GM18526 (cell line): Measurements from ENCODE around the gene RCE1.

Experiments
- POLR2A ChIP-seq: IDR thresholded peaks from 3 replicates; pipeline ENCODE4 v1.6.1; 2011; ENCODE audit not compliant: insufficient read length; ENCODE audit errors: extremely low read depth

RCE1 gene

DNA sequence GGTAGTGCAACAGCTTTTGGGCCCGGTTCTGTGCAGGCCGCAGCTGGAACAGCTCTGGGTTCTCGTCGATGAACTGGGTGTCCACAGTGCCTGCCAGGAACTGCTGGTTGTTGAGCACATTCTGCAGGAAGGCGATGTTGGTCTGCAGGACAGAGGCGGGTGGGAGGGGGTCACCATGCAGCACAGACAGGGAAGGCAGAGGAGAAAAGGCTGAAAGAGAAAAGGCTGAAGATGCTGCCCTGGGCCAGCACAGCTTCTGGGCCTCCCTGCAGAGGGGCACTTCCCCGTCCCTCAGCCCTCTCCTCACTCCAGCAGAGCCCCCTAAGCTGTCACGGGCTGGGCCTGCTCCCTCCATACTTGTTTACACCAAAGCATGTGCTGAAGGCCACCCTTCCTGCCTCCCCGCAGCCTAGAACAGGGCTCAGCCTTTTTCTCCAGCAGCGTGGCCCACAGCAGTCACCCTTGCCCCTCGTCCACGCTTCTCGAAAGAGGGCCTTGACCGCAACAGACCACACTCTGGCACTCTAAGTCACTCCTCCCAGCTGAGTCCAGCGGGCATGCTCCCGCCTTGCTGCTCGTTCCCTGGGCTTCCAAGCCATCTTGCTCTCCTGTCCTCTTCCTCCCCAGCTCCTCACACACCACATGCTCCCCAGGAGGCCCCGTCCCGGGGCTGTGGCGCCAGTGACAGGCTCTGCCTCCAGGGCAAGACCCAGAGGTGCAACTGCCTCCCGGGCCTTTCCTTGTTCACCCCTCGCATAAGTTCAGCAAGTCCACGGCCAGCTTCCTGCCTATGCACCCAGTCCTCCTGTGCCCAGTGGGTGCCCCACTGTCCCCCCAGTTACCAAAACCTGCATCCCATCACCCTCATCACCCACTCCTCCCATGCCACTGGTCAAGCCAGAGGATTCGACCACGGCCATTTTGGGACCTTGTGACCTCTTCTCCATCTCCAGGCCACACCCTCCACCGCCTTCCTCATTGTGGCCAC lies 10.3 kb downstream of the RCE1 start:
- TF ChIP-seq POLR2A: no peak

DNA sequence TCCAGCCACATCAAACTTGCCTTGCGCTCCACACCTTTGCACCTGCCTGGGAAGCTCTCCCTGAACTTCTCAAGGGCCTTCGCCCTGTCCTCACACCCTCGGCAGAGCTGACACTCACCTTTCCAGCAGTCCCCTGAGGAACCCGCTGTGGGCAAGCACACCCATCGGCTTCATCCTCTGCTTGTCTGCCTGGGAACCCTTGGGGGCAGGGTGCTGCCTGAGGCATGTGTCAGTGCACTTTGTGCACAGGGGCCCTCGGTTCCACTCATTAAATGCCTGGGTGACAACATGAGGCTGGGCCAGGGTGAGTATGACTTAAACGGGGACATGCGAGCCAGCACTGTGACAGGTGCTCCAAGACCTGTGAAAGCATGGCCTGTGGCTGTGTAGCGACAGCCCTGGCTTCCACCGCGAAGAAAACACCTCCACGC lies 11.0 kb downstream of the RCE1 start:
- TF ChIP-seq POLR2A: no peak

DNA sequence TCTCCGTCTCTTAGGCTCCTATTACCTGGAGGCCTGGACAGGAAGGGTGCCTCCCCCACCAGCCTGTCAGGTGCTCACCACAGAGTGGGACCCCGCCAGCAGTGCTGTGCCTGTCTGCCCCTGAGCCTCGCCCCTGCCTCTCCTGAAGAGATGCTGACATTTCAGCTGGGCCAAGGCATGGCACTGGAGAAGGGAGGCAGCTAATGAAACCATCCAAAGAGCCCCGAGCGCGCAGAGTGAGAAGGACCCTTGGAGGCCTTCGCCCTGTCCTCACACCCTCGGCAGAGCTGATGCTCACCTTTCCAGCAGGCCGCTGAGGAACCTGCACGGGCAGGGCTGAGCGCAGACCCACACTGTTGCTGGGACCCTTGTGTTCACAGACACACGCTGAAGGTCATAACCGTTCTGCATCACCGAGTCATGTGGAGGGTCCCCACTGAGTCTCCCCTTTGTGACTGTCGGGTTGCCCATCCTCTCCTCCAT lies 11.5 kb downstream of the RCE1 start:
- no peak for TF ChIP-seq POLR2A

DNA sequence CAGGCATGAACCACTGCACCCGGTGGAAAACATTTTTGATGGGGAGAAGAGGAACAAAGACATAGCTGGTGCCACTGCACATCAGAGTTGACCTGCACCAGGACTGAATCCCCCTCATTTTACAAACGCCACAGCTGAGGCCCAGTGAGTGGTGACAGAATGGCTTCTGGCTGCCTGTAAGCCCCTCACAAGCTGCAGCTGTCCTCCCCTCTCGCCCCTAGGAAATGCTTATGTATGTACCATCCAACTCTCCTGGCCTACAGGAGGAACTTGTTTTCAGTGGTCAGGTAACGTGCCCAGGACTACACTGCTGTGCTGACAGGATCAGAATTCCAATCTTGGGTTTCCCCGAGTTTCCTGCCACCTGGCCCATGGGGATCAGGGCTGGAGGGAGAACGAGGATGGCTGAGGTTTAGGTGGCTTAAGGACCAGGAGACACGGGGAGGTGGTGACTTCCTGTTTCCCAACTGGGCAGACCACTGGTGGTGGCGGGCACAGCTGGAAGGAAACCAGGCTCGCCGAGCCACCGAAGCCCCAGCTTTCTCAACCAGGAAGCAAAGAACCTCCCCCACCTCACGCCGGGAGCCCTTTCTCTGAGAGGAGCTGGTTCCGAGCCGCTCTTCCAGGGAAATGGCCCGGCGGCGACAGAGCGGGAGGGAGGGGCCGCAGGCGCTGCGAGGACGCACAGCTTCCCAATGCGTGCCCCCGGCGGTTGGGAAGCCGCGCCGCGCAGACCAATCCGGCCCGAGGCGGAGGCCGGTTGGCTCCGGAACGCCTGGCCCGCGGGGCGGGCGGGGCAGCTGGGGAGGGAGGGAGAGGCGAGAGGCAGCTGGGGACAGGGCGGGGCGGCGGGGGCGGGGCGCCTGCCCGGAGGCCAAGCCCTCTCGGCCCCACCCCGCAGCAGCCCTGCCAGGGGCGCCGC lies 12.6 kb downstream of the RCE1 start:
- peak; percentile 86 for TF ChIP-seq POLR2A

DNA sequence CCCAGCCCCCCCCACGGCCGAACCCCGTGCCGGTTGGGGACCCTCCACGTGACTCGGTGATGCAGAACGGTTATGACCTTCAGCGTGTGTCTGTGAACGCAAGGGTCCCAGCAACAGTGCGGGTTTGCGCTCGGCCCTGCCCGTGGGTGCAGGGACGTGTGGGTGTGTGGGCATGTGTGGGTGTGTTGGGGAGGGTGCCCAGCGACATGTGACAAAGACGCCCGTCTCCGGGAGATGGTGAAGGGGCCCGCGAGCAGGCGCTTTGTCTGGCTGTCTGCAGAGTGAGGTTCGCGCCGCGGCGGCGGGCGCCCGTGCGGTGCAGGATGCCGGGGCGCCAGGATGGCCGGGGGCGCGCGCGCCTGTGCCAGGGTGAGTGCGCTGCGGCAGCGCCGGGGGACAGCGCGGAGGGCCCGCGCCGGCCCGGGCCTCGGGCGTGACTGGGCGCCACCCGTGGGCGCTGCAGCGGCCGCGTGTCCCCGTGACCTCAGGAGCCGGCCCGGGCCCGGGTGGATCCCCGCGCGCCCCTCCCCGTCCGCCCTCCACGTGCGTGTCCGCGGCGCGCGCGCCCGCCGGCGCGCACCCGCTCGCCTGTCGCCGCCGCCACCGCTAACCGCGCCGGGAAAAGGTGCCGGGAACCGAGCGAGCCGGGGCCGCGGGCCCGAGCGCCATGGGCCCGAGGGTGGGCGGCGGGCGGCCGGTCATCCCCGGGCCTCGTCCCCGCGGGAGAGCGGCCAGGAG lies 13.4 kb downstream of the RCE1 start, which contains the start of gene LRFN4:
Gene LRFN4, plus strand, starts transcription at position 569 of the 738 bp plus-strand sequence. CDS start 681 bp downstream, outside the sequence.
- TF ChIP-seq POLR2A: no peak

DNA sequence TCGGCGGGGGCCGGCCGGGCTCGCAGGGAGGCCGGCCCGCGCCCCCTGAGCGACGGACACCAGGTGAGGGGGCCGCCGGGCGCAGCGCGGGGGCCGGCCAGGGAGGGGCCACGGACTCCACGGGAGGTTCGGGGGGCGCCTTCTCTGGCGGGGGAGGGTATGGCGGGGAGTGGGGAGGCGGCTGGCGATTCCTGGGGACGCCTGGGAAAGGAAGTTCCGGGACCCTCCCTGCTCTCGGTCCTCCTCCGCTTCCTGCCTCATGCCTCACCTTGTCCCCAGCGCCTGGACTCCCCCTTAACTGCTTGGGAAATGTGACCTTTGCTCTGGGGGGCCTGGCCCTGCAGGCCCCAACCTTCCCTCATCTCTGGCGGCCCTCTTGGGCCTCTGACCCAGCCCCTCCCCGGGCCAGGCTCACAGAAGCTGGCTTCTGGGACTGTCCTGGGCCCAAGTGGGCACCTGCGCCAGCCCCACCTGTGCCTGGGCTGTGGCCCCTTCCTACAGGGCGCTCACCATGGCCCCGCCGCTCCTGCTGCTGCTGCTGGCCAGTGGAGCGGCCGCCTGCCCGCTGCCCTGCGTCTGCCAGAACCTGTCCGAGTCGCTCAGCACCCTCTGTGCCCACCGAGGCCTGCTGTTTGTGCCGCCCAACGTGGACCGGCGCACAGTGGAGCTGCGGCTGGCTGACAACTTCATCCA lies 14.1 kb downstream of the RCE1 start:
- no peak for TF ChIP-seq POLR2A

DNA sequence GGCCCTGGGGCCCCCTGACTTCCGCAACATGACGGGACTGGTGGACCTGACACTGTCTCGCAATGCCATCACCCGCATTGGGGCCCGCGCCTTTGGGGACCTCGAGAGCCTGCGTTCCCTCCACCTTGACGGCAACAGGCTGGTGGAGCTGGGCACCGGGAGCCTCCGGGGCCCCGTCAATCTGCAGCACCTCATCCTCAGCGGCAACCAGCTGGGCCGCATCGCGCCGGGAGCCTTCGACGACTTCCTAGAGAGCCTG lies 14.6 kb downstream of the RCE1 start:
- no peak for TF ChIP-seq POLR2A

DNA sequence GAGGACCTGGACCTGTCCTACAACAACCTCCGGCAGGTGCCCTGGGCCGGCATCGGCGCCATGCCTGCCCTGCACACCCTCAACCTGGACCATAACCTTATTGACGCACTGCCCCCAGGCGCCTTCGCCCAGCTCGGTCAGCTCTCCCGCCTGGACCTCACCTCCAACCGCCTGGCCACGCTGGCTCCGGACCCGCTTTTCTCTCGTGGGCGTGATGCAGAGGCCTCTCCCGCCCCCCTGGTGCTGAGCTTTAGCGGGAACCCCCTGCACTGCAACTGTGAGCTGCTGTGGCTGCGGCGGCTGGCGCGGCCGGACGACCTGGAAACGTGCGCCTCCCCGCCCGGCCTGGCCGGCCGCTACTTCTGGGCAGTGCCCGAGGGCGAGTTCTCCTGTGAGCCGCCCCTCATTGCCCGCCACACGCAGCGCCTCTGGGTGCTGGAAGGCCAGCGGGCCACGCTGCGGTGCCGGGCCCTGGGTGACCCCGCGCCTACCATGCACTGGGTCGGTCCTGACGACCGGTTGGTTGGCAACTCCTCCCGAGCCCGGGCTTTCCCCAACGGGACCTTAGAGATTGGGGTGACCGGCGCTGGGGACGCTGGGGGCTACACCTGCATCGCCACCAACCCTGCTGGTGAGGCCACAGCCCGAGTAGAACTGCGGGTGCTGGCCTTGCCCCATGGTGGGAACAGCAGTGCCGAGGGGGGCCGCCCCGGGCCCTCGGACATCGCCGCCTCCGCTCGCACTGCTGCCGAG lies 15.1 kb downstream of the RCE1 start:
- no peak for TF ChIP-seq POLR2A

DNA sequence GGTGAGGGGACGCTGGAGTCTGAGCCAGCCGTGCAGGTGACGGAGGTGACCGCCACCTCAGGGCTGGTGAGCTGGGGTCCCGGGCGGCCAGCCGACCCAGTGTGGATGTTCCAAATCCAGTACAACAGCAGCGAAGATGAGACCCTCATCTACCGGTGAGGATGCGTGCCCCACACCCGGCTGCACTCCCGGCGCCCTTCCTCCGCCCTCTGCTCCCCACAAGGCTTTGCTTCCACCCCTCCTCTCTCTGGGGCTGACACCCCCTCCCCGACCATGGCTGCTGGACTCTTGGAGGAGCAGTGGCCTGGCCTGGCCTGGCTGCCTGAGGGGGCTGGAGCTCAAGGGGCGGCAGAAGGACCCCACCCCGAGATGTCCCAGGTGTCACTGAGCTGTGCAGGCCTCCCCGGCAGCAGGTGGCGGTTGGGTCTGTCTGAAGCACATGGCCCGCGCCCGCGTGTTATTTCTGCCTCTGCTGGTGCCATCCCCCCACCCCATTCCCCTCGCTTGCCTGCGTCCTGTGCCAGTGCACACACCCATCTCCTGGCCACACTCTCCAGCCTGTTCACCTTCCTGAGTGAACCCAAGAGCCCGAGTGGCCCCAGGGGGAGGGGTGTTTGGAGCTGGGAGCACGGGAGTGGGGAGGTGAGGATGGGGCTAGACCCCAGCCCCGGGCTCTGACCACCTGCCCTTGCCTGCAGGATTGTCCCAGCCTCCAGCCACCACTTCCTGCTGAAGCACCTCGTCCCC lies 15.9 kb downstream of the RCE1 start:
- TF ChIP-seq POLR2A: no peak

DNA sequence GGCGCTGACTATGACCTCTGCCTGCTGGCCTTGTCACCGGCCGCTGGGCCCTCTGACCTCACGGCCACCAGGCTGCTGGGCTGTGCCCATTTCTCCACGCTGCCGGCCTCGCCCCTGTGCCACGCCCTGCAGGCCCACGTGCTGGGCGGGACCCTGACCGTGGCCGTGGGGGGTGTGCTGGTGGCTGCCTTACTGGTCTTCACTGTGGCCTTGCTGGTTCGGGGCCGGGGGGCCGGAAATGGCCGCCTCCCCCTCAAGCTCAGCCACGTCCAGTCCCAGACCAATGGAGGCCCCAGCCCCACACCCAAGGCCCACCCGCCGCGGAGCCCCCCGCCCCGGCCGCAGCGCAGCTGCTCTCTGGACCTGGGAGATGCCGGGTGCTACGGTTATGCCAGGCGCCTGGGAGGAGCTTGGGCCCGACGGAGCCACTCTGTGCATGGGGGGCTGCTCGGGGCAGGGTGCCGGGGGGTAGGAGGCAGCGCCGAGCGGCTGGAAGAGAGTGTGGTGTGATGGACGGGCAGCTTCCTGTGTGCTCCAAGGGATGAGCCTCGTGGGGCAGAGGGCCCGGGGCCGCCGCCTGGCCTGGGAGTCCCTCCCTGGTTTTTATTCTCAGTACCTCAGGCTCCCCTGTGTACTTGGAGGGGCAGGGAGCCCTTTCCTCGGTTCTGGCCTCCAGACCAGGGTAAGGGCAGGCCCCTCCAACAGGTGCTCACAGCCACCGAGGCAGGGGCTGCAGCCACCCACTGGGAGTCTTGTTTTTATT lies 16.6 kb downstream of the RCE1 start:
- no peak for TF ChIP-seq POLR2A

DNA sequence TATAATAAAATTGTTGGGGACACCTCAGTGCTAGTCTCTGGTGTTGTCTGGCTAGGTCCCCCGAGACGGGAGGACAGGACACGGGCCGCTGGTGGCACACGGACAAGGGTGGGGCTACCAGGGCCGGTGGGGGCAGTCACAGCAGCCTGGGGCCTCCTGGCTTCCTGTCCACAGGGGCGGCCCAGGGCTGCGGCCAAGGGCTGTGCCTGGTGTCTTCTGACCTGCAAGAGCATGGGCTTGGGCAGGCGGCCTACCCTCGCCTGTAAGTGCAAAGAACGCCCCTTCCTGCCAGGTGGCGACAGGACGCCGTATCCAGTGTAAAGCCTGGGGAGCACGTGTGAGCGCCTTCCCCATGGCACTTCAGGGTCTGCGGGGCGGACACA lies 17.2 kb downstream of the RCE1 start:
- no peak for TF ChIP-seq POLR2A

DNA sequence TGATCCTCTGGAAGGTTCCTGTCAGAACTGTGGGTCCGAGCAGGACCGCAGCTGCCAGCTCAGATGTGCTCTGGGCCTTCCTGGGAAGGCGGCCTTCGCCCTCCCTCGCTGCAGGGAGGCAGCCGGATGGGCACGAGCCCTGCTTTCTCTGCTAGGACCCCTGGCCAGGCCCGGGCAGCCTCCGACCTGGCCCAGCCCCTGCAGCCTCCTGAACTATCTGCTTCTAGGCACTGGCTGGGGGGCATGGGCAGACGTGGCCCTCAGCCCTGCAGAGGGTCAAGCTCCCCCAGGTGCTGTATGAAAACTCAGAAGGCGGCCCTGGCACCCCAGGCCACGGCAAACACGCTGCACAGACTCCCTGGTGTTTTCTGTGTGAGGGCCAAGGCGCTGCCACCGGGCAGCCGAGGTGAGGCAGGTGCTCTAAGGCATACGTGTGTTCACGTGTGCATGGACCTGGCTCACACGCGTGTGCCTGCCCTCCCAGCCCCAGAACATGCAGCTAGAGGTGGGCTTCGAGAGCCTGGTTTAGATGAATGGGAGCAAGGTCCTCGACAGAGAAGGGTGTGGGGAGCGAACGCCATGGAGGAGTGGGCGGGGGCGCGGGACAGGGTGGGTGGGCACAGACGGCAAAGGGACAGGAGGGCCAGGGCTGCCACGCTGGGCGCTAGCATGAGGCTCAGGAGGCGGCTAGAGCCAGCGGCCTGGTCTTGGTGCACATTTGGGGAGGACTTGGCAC lies 18.0 kb downstream of the RCE1 start:
- TF ChIP-seq POLR2A: no peak
